WTC11 (cell line): ENCODE measurements around the gene AKAP13. TPM values are rescaled to one million over a fixed set of nuclear protein-coding genes. Genes with fewer than 3 reads are reported as not detected.

Experiments
- ATAC-seq: fragments of 200-7000 bp; cut with Tn5 transposase; 2 replicates; pipeline ENCODE4 v1.10.0; 2021; ENCODE audit warnings: mild to moderate bottlenecking, moderate library complexity
- CTCF ChIA-PET: fragments of 300-600 bp; sonication (Branson Sonifier 250); formaldehyde crosslinking; loops from one replicate; lab custom pipeline; 2021; ENCODE audit warnings: antibody characterized with exemption; lab: Charles Lee
- POLR2A ChIA-PET: fragments of 350-600 bp; sonication (Branson Sonifier 250); formaldehyde crosslinking; loops from one replicate; lab custom pipeline; 2021; ENCODE audit warnings: antibody characterized with exemption; lab: Charles Lee
- DNase-seq: peaks from one replicate; pipeline ENCODE4 v3.0.0; 2021; ENCODE audit warnings: low spot score
- H3K27ac Mint-ChIP-seq: 2 replicates; pipeline ENCODE4 v1.8.0; 2021; ENCODE audit warnings: mixed read lengths
- H3K27me3 Mint-ChIP-seq: 2 replicates; pipeline ENCODE4 v1.8.0; 2021; ENCODE audit warnings: low read depth, mild to moderate bottlenecking, moderate library complexity, mixed read lengths
- H3K36me3 Mint-ChIP-seq: 2 replicates; pipeline ENCODE4 v1.8.0; 2021; ENCODE audit warnings: mixed read lengths
- H3K4me1 Mint-ChIP-seq: 2 replicates; pipeline ENCODE4 v1.8.0; 2022; ENCODE audit warnings: mixed read lengths
- H3K4me3 Mint-ChIP-seq: 2 replicates; pipeline ENCODE4 v1.8.0; 2021; ENCODE audit warnings: mild to moderate bottlenecking, moderate library complexity, mixed read lengths
- H3K9me3 Mint-ChIP-seq: 2 replicates; pipeline ENCODE4 v1.8.0; 2021; ENCODE audit warnings: mixed read lengths
- CREB1 ChIP-seq: sonication (generic); formaldehyde crosslinking; IDR thresholded peaks from 2 replicates; pipeline ENCODE4 v1.8.0; 2023; ENCODE audit warnings: mild to moderate bottlenecking, missing genetic modification reagents
- ELF4 ChIP-seq: sonication (generic); formaldehyde crosslinking; IDR thresholded peaks from 2 replicates; pipeline ENCODE4 v1.8.1; 2022; ENCODE audit warnings: low read depth, mild to moderate bottlenecking, moderate library complexity, missing genetic modification reagents
- ESRRA ChIP-seq: sonication (generic); formaldehyde crosslinking; IDR thresholded peaks from 2 replicates; pipeline ENCODE4 v1.8.1; 2022; ENCODE audit warnings: mild to moderate bottlenecking, missing genetic modification reagents, borderline replicate concordance
- ETV6 ChIP-seq: sonication (generic); formaldehyde crosslinking; IDR thresholded peaks from 2 replicates; pipeline ENCODE4 v1.8.1; 2022; ENCODE audit warnings: mild to moderate bottlenecking, missing genetic modification reagents
- FOXK1 ChIP-seq: sonication (generic); formaldehyde crosslinking; IDR thresholded peaks from 2 replicates; pipeline ENCODE4 v1.8.0; 2022; ENCODE audit warnings: mild to moderate bottlenecking, moderate library complexity, missing genetic modification reagents
- GRHL2 ChIP-seq: fragments of 250-450 bp; sonication (Bioruptor Pico); IDR thresholded peaks from 2 replicates; pipeline ENCODE4 v1.8.0; 2022; ENCODE audit warnings: mild to moderate bottlenecking, moderate library complexity; ENCODE audit not compliant: insufficient replicate concordance, severe bottlenecking
- GTF2I ChIP-seq: fragments of 250-450 bp; sonication (Bioruptor Pico); conservative IDR thresholded peaks from 2 replicates; pipeline ENCODE4 v1.4.0; 2021; ENCODE audit warnings: mild to moderate bottlenecking
- HMGA2 ChIP-seq: fragments of 250-450 bp; sonication (Bioruptor Pico); IDR thresholded peaks from 2 replicates; pipeline ENCODE4 v1.4.0; 2021; ENCODE audit warnings: mild to moderate bottlenecking, moderate library complexity
- IRF2 ChIP-seq: sonication (generic); formaldehyde crosslinking; IDR thresholded peaks from 2 replicates; pipeline ENCODE4 v1.8.0; 2022; ENCODE audit warnings: low read depth, missing genetic modification reagents, borderline replicate concordance
- JUN ChIP-seq: sonication (generic); formaldehyde crosslinking; IDR thresholded peaks from 2 replicates; pipeline ENCODE4 v1.8.0; 2023; ENCODE audit warnings: mild to moderate bottlenecking, missing genetic modification reagents
- MXD4 ChIP-seq: fragments of 250-450 bp; sonication (Bioruptor Pico); IDR thresholded peaks from 2 replicates; pipeline ENCODE4 v1.8.0; 2021; ENCODE audit warnings: mild to moderate bottlenecking, moderate library complexity, borderline replicate concordance
- MYBL2 ChIP-seq: sonication (generic); formaldehyde crosslinking; IDR thresholded peaks from 2 replicates; pipeline ENCODE4 v1.8.1; 2023; ENCODE audit warnings: mild to moderate bottlenecking, moderate library complexity, missing genetic modification reagents
- RELA ChIP-seq: sonication (generic); formaldehyde crosslinking; IDR thresholded peaks from 2 replicates; pipeline ENCODE4 v1.8.1; 2022; ENCODE audit warnings: missing genetic modification reagents, mild to moderate bottlenecking, borderline replicate concordance
- SMAD3 ChIP-seq: sonication (generic); formaldehyde crosslinking; IDR thresholded peaks from 2 replicates; pipeline ENCODE4 v1.8.0; 2022; ENCODE audit warnings: missing genetic modification reagents, mild to moderate bottlenecking, borderline replicate concordance
- SMAD4 ChIP-seq: sonication (generic); formaldehyde crosslinking; IDR thresholded peaks from 2 replicates; pipeline ENCODE4 v1.8.0; 2022; ENCODE audit warnings: mild to moderate bottlenecking, missing genetic modification reagents
- TP53 ChIP-seq: sonication (generic); formaldehyde crosslinking; IDR thresholded peaks from 2 replicates; pipeline ENCODE4 v1.8.1; 2023; ENCODE audit warnings: mild to moderate bottlenecking, missing genetic modification reagents
- ZNF121 ChIP-seq: sonication (generic); formaldehyde crosslinking; IDR thresholded peaks from 2 replicates; pipeline ENCODE4 v1.8.0; 2023; ENCODE audit warnings: missing genetic modification reagents
- ZNF219 ChIP-seq: sonication (generic); formaldehyde crosslinking; IDR thresholded peaks from 2 replicates; pipeline ENCODE4 v1.8.0; 2023; ENCODE audit warnings: missing genetic modification reagents, mild to moderate bottlenecking, borderline replicate concordance
- ZNF317 ChIP-seq: sonication (generic); formaldehyde crosslinking; IDR thresholded peaks from 2 replicates; pipeline ENCODE4 v1.8.1; 2023; ENCODE audit warnings: low read depth, mild to moderate bottlenecking, moderate library complexity, missing genetic modification reagents, borderline replicate concordance
- total RNA-seq: library from RNA; stranded (reverse); gene quantifications from 3 replicates; pipeline ENCODE4 v1.2.3, GENCODE V29; 2021
- TF ChIP-seq, protein P1 (sequence below): sonication (generic); formaldehyde crosslinking; IDR thresholded peaks from 2 replicates; pipeline ENCODE4 v1.8.1; 2022; ENCODE audit warnings: low read depth, missing genetic modification reagents, borderline replicate concordance
- TF ChIP-seq, protein P2 (sequence below): sonication (generic); formaldehyde crosslinking; conservative IDR thresholded peaks from 2 replicates; pipeline ENCODE4 v1.8.1; 2023; ENCODE audit warnings: mild to moderate bottlenecking, low read depth, missing genetic modification reagents, moderate library complexity
- TF ChIP-seq, protein P3 (sequence below): sonication (generic); formaldehyde crosslinking; IDR thresholded peaks from 2 replicates; pipeline ENCODE4 v1.8.0; 2023; ENCODE audit warnings: missing genetic modification reagents
- TF ChIP-seq, protein P4 (sequence below): sonication (generic); formaldehyde crosslinking; IDR thresholded peaks from 2 replicates; pipeline ENCODE4 v1.8.0; 2022; ENCODE audit warnings: mild to moderate bottlenecking, missing genetic modification reagents
- TF ChIP-seq, protein P5 (sequence below): sonication (generic); formaldehyde crosslinking; IDR thresholded peaks from 2 replicates; pipeline ENCODE4 v1.8.1; 2022; ENCODE audit warnings: low read depth, mild to moderate bottlenecking, moderate library complexity, missing genetic modification reagents, borderline replicate concordance
- TF ChIP-seq, protein P6 (sequence below): sonication (generic); formaldehyde crosslinking; IDR thresholded peaks from 2 replicates; pipeline ENCODE4 v1.8.0; 2022; ENCODE audit warnings: mild to moderate bottlenecking, missing genetic modification reagents
- TF ChIP-seq, protein P7 (sequence below): fragments of 250-450 bp; sonication (Bioruptor Pico); IDR thresholded peaks from 2 replicates; pipeline ENCODE4 v1.9.0; 2021; ENCODE audit warnings: mild to moderate bottlenecking, borderline replicate concordance

Gene AKAP13
- total RNA-seq, 1 experiment from 2014 or later = 50.3 TPM

DNA sequence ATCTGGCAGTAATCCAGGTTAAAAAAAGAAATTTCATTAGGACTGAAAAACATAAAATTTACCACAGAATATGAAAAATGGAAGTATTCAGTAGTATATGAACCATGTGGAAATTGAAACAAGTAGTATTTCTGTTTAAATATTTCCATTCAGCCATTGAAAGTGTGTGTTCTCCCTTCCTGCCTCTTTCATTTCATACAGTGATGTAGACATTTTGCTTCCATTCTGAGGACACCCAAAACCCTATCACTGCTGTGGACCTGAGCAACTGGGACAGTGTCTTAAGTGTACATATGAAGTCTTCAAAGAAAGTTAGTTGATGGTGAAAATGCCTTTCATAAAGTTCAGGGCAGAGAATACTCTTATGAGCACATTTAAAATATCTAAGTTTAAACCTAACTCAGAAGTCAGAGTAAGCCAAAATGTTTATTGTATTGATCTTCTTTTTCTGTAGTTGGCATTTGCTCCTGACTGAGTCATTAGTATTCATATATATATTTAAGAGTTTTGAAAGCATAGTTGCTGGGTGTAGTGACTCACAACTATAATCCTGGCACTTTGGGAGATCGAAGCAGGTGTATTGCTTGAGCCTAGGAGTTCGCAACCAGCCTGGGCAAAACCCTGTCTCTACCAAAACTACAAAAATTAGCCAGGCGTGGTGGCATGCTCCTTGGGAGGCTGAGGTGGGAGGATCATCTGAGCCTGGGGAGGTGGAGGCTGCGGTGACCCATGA lies 215.6 kb downstream of the AKAP13 start:
- H3K4me1 Mint-ChIP-seq = 0 out of 2 replicates have a peak, but pooled peaks cover 5% of the 10 kb centered on the region
- ATAC-seq = no peak

DNA sequence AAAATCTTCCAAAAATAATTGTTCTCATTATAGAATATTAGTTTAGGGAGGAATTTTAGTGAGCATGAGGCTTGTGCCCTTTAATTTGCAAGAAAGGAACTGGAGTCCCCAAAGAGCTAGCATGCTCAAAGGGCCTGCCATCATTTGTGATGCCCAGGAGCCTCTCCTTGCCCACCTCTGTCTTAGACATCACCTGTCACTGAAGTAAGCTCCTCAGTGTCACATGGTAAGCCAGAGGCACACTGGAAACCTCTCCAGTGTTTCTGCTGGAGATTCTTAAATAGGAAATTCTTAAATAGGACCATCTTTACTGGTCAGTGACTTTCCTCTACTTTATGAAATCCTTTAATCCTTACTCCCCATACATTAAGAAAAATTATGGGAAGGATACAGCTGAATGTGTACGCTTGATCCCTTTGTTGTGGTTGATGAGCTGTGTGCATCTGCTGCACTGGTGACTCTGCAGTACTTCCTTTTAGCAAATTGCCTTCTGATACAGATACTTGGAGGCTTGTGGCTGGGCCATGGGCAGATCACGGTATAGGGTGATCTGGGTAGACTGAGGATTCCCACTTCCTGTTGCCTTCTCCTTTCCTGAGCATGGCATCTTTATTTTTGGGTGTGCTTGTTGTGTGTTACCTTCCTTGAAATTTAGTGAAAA lies 216.9 kb downstream of the AKAP13 start:
- 0 out of 2 replicates have a peak, but pooled peaks cover 5% of the 10 kb centered on the region for H3K4me1 Mint-ChIP-seq
- no peaks in the 10 kb centered on the region for H3K27me3 Mint-ChIP-seq
- H3K27ac Mint-ChIP-seq = peak overlapping the region; percentile 34; the same call in 1 of the 2 replicates
- no peak for DNase-seq
- H3K36me3 Mint-ChIP-seq = no peaks in the 10 kb centered on the region; the same call in 1 of the 2 replicates
- CTCF ChIA-PET = no interaction called here
- no peaks in the 10 kb centered on the region for H3K9me3 Mint-ChIP-seq
- ATAC-seq = no peak
- POLR2A ChIA-PET = no interaction called here
- no peak overlapping the region for H3K4me3 Mint-ChIP-seq
- TF ChIP-seq GTF2I (CRISPR knock-in tag) (no peak), CREB1 (CRISPR knock-in tag) (no peak), RELA (CRISPR knock-in tag) (no peak)
- TF ChIP-seq, protein P1, sequence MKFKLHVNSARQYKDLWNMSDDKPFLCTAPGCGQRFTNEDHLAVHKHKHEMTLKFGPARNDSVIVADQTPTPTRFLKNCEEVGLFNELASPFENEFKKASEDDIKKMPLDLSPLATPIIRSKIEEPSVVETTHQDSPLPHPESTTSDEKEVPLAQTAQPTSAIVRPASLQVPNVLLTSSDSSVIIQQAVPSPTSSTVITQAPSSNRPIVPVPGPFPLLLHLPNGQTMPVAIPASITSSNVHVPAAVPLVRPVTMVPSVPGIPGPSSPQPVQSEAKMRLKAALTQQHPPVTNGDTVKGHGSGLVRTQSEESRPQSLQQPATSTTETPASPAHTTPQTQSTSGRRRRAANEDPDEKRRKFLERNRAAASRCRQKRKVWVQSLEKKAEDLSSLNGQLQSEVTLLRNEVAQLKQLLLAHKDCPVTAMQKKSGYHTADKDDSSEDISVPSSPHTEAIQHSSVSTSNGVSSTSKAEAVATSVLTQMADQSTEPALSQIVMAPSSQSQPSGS (CRISPR knock-in tag) = no peak
- TF ChIP-seq, protein P2, sequence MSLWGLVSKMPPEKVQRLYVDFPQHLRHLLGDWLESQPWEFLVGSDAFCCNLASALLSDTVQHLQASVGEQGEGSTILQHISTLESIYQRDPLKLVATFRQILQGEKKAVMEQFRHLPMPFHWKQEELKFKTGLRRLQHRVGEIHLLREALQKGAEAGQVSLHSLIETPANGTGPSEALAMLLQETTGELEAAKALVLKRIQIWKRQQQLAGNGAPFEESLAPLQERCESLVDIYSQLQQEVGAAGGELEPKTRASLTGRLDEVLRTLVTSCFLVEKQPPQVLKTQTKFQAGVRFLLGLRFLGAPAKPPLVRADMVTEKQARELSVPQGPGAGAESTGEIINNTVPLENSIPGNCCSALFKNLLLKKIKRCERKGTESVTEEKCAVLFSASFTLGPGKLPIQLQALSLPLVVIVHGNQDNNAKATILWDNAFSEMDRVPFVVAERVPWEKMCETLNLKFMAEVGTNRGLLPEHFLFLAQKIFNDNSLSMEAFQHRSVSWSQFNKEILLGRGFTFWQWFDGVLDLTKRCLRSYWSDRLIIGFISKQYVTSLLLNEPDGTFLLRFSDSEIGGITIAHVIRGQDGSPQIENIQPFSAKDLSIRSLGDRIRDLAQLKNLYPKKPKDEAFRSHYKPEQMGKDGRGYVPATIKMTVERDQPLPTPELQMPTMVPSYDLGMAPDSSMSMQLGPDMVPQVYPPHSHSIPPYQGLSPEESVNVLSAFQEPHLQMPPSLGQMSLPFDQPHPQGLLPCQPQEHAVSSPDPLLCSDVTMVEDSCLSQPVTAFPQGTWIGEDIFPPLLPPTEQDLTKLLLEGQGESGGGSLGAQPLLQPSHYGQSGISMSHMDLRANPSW = no peak
- TF ChIP-seq, protein P3, sequence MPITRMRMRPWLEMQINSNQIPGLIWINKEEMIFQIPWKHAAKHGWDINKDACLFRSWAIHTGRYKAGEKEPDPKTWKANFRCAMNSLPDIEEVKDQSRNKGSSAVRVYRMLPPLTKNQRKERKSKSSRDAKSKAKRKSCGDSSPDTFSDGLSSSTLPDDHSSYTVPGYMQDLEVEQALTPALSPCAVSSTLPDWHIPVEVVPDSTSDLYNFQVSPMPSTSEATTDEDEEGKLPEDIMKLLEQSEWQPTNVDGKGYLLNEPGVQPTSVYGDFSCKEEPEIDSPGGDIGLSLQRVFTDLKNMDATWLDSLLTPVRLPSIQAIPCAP (CRISPR knock-in tag) = no peak
- TF ChIP-seq, protein P4, sequence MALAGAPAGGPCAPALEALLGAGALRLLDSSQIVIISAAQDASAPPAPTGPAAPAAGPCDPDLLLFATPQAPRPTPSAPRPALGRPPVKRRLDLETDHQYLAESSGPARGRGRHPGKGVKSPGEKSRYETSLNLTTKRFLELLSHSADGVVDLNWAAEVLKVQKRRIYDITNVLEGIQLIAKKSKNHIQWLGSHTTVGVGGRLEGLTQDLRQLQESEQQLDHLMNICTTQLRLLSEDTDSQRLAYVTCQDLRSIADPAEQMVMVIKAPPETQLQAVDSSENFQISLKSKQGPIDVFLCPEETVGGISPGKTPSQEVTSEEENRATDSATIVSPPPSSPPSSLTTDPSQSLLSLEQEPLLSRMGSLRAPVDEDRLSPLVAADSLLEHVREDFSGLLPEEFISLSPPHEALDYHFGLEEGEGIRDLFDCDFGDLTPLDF (CRISPR knock-in tag) = no peak

More for the DNA sequence above, 215.6 kb downstream of the AKAP13 start:
- TF ChIP-seq, protein P5, sequence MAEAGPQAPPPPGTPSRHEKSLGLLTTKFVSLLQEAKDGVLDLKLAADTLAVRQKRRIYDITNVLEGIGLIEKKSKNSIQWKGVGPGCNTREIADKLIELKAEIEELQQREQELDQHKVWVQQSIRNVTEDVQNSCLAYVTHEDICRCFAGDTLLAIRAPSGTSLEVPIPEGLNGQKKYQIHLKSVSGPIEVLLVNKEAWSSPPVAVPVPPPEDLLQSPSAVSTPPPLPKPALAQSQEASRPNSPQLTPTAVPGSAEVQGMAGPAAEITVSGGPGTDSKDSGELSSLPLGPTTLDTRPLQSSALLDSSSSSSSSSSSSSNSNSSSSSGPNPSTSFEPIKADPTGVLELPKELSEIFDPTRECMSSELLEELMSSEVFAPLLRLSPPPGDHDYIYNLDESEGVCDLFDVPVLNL = no peak
- TF ChIP-seq, protein P6, sequence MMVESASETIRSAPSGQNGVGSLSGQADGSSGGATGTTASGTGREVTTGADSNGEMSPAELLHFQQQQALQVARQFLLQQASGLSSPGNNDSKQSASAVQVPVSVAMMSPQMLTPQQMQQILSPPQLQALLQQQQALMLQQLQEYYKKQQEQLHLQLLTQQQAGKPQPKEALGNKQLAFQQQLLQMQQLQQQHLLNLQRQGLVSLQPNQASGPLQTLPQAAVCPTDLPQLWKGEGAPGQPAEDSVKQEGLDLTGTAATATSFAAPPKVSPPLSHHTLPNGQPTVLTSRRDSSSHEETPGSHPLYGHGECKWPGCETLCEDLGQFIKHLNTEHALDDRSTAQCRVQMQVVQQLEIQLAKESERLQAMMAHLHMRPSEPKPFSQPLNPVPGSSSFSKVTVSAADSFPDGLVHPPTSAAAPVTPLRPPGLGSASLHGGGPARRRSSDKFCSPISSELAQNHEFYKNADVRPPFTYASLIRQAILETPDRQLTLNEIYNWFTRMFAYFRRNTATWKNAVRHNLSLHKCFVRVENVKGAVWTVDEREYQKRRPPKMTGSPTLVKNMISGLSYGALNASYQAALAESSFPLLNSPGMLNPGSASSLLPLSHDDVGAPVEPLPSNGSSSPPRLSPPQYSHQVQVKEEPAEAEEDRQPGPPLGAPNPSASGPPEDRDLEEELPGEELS (CRISPR knock-in tag) = no peak
- no peak for TF ChIP-seq FOXK1
- TF ChIP-seq IRF2 (CRISPR knock-in tag) = no peak
- TF ChIP-seq ZNF219 = no peak
- no peak for TF ChIP-seq HMGA2 (CRISPR knock-in tag)
- TF ChIP-seq MYBL2 = no peak
- no peak for TF ChIP-seq SMAD3 (CRISPR knock-in tag)
- TF ChIP-seq SMAD4 = no peak
- no peak for TF ChIP-seq MXD4 (CRISPR knock-in tag)
- TF ChIP-seq ZNF317 (CRISPR knock-in tag) = no peak
- TF ChIP-seq JUN (CRISPR knock-in tag) = no peak
- no peak for TF ChIP-seq ELF4 (CRISPR knock-in tag)
- no peak for TF ChIP-seq GRHL2 (CRISPR knock-in tag)
- TF ChIP-seq ETV6 (CRISPR knock-in tag) = no peak
- no peak for TF ChIP-seq TP53 (CRISPR knock-in tag)
- TF ChIP-seq, protein P7, sequence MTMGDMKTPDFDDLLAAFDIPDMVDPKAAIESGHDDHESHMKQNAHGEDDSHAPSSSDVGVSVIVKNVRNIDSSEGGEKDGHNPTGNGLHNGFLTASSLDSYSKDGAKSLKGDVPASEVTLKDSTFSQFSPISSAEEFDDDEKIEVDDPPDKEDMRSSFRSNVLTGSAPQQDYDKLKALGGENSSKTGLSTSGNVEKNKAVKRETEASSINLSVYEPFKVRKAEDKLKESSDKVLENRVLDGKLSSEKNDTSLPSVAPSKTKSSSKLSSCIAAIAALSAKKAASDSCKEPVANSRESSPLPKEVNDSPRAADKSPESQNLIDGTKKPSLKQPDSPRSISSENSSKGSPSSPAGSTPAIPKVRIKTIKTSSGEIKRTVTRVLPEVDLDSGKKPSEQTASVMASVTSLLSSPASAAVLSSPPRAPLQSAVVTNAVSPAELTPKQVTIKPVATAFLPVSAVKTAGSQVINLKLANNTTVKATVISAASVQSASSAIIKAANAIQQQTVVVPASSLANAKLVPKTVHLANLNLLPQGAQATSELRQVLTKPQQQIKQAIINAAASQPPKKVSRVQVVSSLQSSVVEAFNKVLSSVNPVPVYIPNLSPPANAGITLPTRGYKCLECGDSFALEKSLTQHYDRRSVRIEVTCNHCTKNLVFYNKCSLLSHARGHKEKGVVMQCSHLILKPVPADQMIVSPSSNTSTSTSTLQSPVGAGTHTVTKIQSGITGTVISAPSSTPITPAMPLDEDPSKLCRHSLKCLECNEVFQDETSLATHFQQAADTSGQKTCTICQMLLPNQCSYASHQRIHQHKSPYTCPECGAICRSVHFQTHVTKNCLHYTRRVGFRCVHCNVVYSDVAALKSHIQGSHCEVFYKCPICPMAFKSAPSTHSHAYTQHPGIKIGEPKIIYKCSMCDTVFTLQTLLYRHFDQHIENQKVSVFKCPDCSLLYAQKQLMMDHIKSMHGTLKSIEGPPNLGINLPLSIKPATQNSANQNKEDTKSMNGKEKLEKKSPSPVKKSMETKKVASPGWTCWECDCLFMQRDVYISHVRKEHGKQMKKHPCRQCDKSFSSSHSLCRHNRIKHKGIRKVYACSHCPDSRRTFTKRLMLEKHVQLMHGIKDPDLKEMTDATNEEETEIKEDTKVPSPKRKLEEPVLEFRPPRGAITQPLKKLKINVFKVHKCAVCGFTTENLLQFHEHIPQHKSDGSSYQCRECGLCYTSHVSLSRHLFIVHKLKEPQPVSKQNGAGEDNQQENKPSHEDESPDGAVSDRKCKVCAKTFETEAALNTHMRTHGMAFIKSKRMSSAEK (CRISPR knock-in tag) = no peak
- TF ChIP-seq ESRRA (CRISPR knock-in tag) = no peak
- TF ChIP-seq ZNF121 (CRISPR knock-in tag) = no peak
- no peaks in the 10 kb centered on the region for H3K9me3 Mint-ChIP-seq
- no peak for DNase-seq
- CTCF ChIA-PET = no interaction called here
- no peaks in the 10 kb centered on the region; the same call in 1 of the 2 replicates for H3K36me3 Mint-ChIP-seq
- H3K27me3 Mint-ChIP-seq = no peaks in the 10 kb centered on the region
- no peak overlapping the region for H3K27ac Mint-ChIP-seq
- POLR2A ChIA-PET = no interaction called here
- no peak overlapping the region for H3K4me3 Mint-ChIP-seq
